ENCODE measurements around the gene CCM2.

The CCM2 gene

GRCh38 chr7:44977959-44978335, 22.1 kb upstream of the CCM2 start:
- Histone ChIP-seq H3K27me3 (ENCODE audit: low read depth, low read length) (no peaks in the 10 kb centered on the region), H3K27ac (ENCODE audit: low read length) (peak overlapping the region; percentile 65), H3K36me3 (ENCODE audit: control insufficient read depth in 1 of 2, insufficient read depth in 2 of 2, low read length in 2 of 2) (peaks cover 5 to 11% of the 10 kb centered on the region in 2 donors), H3K4me1 (ENCODE audit: control insufficient read depth in 1 of 2, insufficient read depth in 2 of 2, low read length in 2 of 2) (peaks cover 0 to 10% of the 10 kb centered on the region in 2 donors), H3K9me3 (ENCODE audit: control insufficient read depth in 1 of 2, low read length in 2 of 2) (no peaks in the 10 kb centered on the region), H3K4me3 (ENCODE audit: low read depth in 1 of 2, low read length in 2 of 2) (peak overlapping the region; percentile 34 to 44)

GRCh38 chr7:44978511-44979366, 21.3 kb upstream of the CCM2 start, which contains the start of gene MYO1G:
MYO1G (minus strand) TSS chr7:44979015; CDS start chr7:44978961, 54 bp downstream.
- Histone ChIP-seq H3K27me3 (ENCODE audit: low read depth, low read length) (no peaks in the 10 kb centered on the region), H3K4me3 (ENCODE audit: low read depth in 1 of 2, low read length in 2 of 2) (peak within 1 kb of the TSS; percentile 34 to 44), H3K27ac (ENCODE audit: low read length) (peak within 1 kb of the TSS; percentile 65), H3K36me3 (ENCODE audit: control insufficient read depth in 1 of 2, insufficient read depth in 2 of 2, low read length in 2 of 2) (peaks cover 13 to 19% of the 10 kb centered on the region in 2 donors), H3K9me3 (ENCODE audit: control insufficient read depth in 1 of 2, low read length in 2 of 2) (no peaks in the 10 kb centered on the region), H3K4me1 (ENCODE audit: control insufficient read depth in 1 of 2, insufficient read depth in 2 of 2, low read length in 2 of 2) (peaks cover 0 to 10% of the 10 kb centered on the region in 2 donors)

- Histone ChIP-seq H3K4me3 (ENCODE audit: low read depth in 1 of 2, low read length in 2 of 2) (no peak overlapping the region), H3K27ac (ENCODE audit: low read length) (peak overlapping the region; percentile 63), H3K27me3 (ENCODE audit: low read depth, low read length) (no peaks in the 10 kb centered on the region), H3K4me1 (ENCODE audit: control insufficient read depth in 1 of 2, insufficient read depth in 2 of 2, low read length in 2 of 2) (peaks cover 0 to 12% of the 10 kb centered on the region in 2 donors), H3K36me3 (ENCODE audit: control insufficient read depth in 1 of 2, insufficient read depth in 2 of 2, low read length in 2 of 2) (peaks cover 23 to 29% of the 10 kb centered on the region in 2 donors), H3K9me3 (ENCODE audit: control insufficient read depth in 1 of 2, low read length in 2 of 2) (no peaks in the 10 kb centered on the region)
Observed at GRCh38 chr7:44979481-44980392, 20.3 kb upstream of the CCM2 start.

GRCh38 chr7:44980393-44981034, 19.5 kb upstream of the CCM2 start:
- peak overlapping the region; percentile 63 for H3K27ac ChIP-seq (ENCODE audit: low read length)
- no peaks in the 10 kb centered on the region for H3K27me3 ChIP-seq (ENCODE audit: low read depth, low read length)
- peaks cover 28 to 31% of the 10 kb centered on the region in 2 donors for H3K36me3 ChIP-seq (ENCODE audit: control insufficient read depth in 1 of 2, insufficient read depth in 2 of 2, low read length in 2 of 2)
- H3K9me3 ChIP-seq (ENCODE audit: control insufficient read depth in 1 of 2, low read length in 2 of 2): no peaks in the 10 kb centered on the region
- peaks cover 4 to 19% of the 10 kb centered on the region in 2 donors for H3K4me1 ChIP-seq (ENCODE audit: control insufficient read depth in 1 of 2, insufficient read depth in 2 of 2, low read length in 2 of 2)
- H3K4me3 ChIP-seq (ENCODE audit: low read depth in 1 of 2, low read length in 2 of 2): no peak overlapping the region

GRCh38 chr7:44981035-44981706, 18.8 kb upstream of the CCM2 start:
- Histone ChIP-seq H3K36me3 (ENCODE audit: control insufficient read depth in 1 of 2, insufficient read depth in 2 of 2, low read length in 2 of 2) (peaks cover 28 to 36% of the 10 kb centered on the region in 2 donors), H3K4me1 (ENCODE audit: control insufficient read depth in 1 of 2, insufficient read depth in 2 of 2, low read length in 2 of 2) (peaks cover 10 to 21% of the 10 kb centered on the region in 2 donors), H3K4me3 (ENCODE audit: low read depth in 1 of 2, low read length in 2 of 2) (no peak overlapping the region), H3K27me3 (ENCODE audit: low read depth, low read length) (no peaks in the 10 kb centered on the region), H3K9me3 (ENCODE audit: control insufficient read depth in 1 of 2, low read length in 2 of 2) (no peaks in the 10 kb centered on the region), H3K27ac (ENCODE audit: low read length) (peak overlapping the region; percentile 63)

GRCh38 chr7:44982535-44982923, 17.5 kb upstream of the CCM2 start:
- H3K4me1 ChIP-seq (ENCODE audit: control insufficient read depth in 1 of 2, insufficient read depth in 2 of 2, low read length in 2 of 2): peaks cover 10 to 21% of the 10 kb centered on the region in 2 donors
- no peak overlapping the region for H3K27ac ChIP-seq (ENCODE audit: low read length)
- no peak overlapping the region for H3K4me3 ChIP-seq (ENCODE audit: low read depth in 1 of 2, low read length in 2 of 2)

GRCh38 chr7:44982970-44983369, 17.0 kb upstream of the CCM2 start:
- H3K9me3 ChIP-seq (ENCODE audit: control insufficient read depth in 1 of 2, low read length in 2 of 2): no peaks in the 10 kb centered on the region
- peaks cover 28 to 38% of the 10 kb centered on the region in 2 donors for H3K36me3 ChIP-seq (ENCODE audit: control insufficient read depth in 1 of 2, insufficient read depth in 2 of 2, low read length in 2 of 2)
- no peak overlapping the region for H3K27ac ChIP-seq (ENCODE audit: low read length)
- H3K4me3 ChIP-seq (ENCODE audit: low read depth in 1 of 2, low read length in 2 of 2): no peak overlapping the region
- H3K27me3 ChIP-seq (ENCODE audit: low read depth, low read length): no peaks in the 10 kb centered on the region
- H3K4me1 ChIP-seq (ENCODE audit: control insufficient read depth in 1 of 2, insufficient read depth in 2 of 2, low read length in 2 of 2): peaks cover 10 to 21% of the 10 kb centered on the region in 2 donors

More at GRCh38 chr7:44982535-44982923, 17.5 kb upstream of the CCM2 start:
- peaks cover 28 to 38% of the 10 kb centered on the region in 2 donors for H3K36me3 ChIP-seq (ENCODE audit: control insufficient read depth in 1 of 2, insufficient read depth in 2 of 2, low read length in 2 of 2)
- H3K9me3 ChIP-seq (ENCODE audit: control insufficient read depth in 1 of 2, low read length in 2 of 2): no peaks in the 10 kb centered on the region
- no peaks in the 10 kb centered on the region for H3K27me3 ChIP-seq (ENCODE audit: low read depth, low read length)

- H3K9me3 ChIP-seq (ENCODE audit: control insufficient read depth in 1 of 2, low read length in 2 of 2): no peaks in the 10 kb centered on the region
- peak overlapping the region in 1 of 2 donors; percentile 88 for H3K4me3 ChIP-seq (ENCODE audit: low read depth in 1 of 2, low read length in 2 of 2)
- no peak overlapping the region for H3K27ac ChIP-seq (ENCODE audit: low read length)
- H3K4me1 ChIP-seq (ENCODE audit: control insufficient read depth in 1 of 2, insufficient read depth in 2 of 2, low read length in 2 of 2): peaks cover 10 to 21% of the 10 kb centered on the region in 2 donors
- peaks cover 28 to 33% of the 10 kb centered on the region in 2 donors for H3K36me3 ChIP-seq (ENCODE audit: control insufficient read depth in 1 of 2, insufficient read depth in 2 of 2, low read length in 2 of 2)
- no peaks in the 10 kb centered on the region for H3K27me3 ChIP-seq (ENCODE audit: low read depth, low read length)
Observed at GRCh38 chr7:44983742-44984477, 16.1 kb upstream of the CCM2 start.

- Histone ChIP-seq H3K36me3 (ENCODE audit: control insufficient read depth in 1 of 2, insufficient read depth in 2 of 2, low read length in 2 of 2) (peaks cover 28 to 33% of the 10 kb centered on the region in 2 donors), H3K27ac (ENCODE audit: low read length) (no peak overlapping the region), H3K9me3 (ENCODE audit: control insufficient read depth in 1 of 2, low read length in 2 of 2) (no peaks in the 10 kb centered on the region), H3K4me1 (ENCODE audit: control insufficient read depth in 1 of 2, insufficient read depth in 2 of 2, low read length in 2 of 2) (peaks cover 10 to 20% of the 10 kb centered on the region in 2 donors), H3K4me3 (ENCODE audit: low read depth in 1 of 2, low read length in 2 of 2) (peak overlapping the region in 1 of 2 donors; percentile 88), H3K27me3 (ENCODE audit: low read depth, low read length) (no peaks in the 10 kb centered on the region)
Observed at GRCh38 chr7:44984478-44984758, 15.6 kb upstream of the CCM2 start.

- H3K9me3 ChIP-seq (ENCODE audit: control insufficient read depth in 1 of 2, low read length in 2 of 2): no peaks in the 10 kb centered on the region
- H3K4me3 ChIP-seq (ENCODE audit: low read depth in 1 of 2, low read length in 2 of 2): peak overlapping the region; percentile 74 to 88
- H3K27me3 ChIP-seq (ENCODE audit: low read depth, low read length): no peaks in the 10 kb centered on the region
- peaks cover 10 to 15% of the 10 kb centered on the region in 2 donors for H3K4me1 ChIP-seq (ENCODE audit: control insufficient read depth in 1 of 2, insufficient read depth in 2 of 2, low read length in 2 of 2)
- H3K27ac ChIP-seq (ENCODE audit: low read length): peak overlapping the region; percentile 98
- H3K36me3 ChIP-seq (ENCODE audit: control insufficient read depth in 1 of 2, insufficient read depth in 2 of 2, low read length in 2 of 2): peaks cover 28 to 33% of the 10 kb centered on the region in 2 donors
Observed at GRCh38 chr7:44985033-44985695, 14.8 kb upstream of the CCM2 start.
